Trophoblast cell (in vitro differentiated cells and primary cell): ENCODE data around the gene CHKA.
A peak's percentile ranks its signal among the peaks of the same experiment; 100 is the strongest.

Source experiments
- DNase-seq, 2 donors: peaks; one replicate each; pipeline ENCODE4 v3.0.0-alpha.2; 2016
- H2AFZ ChIP-seq: 2 replicates; pipeline ENCODE4 v1.6.1; 2013; ENCODE audit warnings: low read length, moderate library complexity, mild to moderate bottlenecking; ENCODE audit not compliant: insufficient read depth, poor library complexity
- H2AK5ac ChIP-seq: 2 replicates; pipeline ENCODE4 v1.6.1; 2013; ENCODE audit warnings: mild to moderate bottlenecking, low read length
- H2BK120ac ChIP-seq: 2 replicates; pipeline ENCODE4 v1.6.1; 2013; ENCODE audit warnings: low read length, mild to moderate bottlenecking, moderate library complexity; ENCODE audit not compliant: insufficient read depth, poor library complexity
- H2BK12ac ChIP-seq: 2 replicates; pipeline ENCODE4 v1.6.1; 2013; ENCODE audit warnings: mild to moderate bottlenecking, low read length, moderate library complexity
- H2BK5ac ChIP-seq: 2 replicates; pipeline ENCODE4 v1.6.1; 2013; ENCODE audit warnings: low read length, low read depth, moderate library complexity, mild to moderate bottlenecking; ENCODE audit not compliant: poor library complexity
- H3K14ac ChIP-seq: 2 replicates; pipeline ENCODE4 v1.6.1; 2013; ENCODE audit warnings: mild to moderate bottlenecking, low read length
- H3K18ac ChIP-seq: 2 replicates; pipeline ENCODE4 v1.6.1; 2013; ENCODE audit warnings: mild to moderate bottlenecking, low read length
- H3K23ac ChIP-seq: 2 replicates; pipeline ENCODE4 v1.6.1; 2013; ENCODE audit warnings: low read length
- H3K27ac ChIP-seq: 2 replicates; pipeline ENCODE4 v1.5.1; 2013; ENCODE audit warnings: low read depth, mild to moderate bottlenecking, inconsistent platforms, low read length, moderate library complexity
- H3K27me3 ChIP-seq: 2 replicates; pipeline ENCODE4 v1.6.1; 2013; ENCODE audit warnings: inconsistent platforms, mild to moderate bottlenecking, low read length, moderate library complexity; ENCODE audit not compliant: insufficient read depth
- H3K36me3 ChIP-seq, 2 experiments: 1 replicate in 1 of 2; 2 replicates in 1 of 2; pipeline ENCODE4 v1.6.1; 2013; ENCODE audit warnings: low read length in 2 of 2, mild to moderate bottlenecking in 2 of 2, moderate library complexity in 1 of 2; ENCODE audit not compliant: insufficient read depth in 2 of 2, control insufficient read depth in 1 of 2
- H3K4ac ChIP-seq: 2 replicates; pipeline ENCODE4 v1.6.1; 2013; ENCODE audit warnings: low read depth, mild to moderate bottlenecking, low read length, moderate library complexity
- H3K4me1 ChIP-seq, 2 experiments: 1 replicate in 1 of 2; 2 replicates in 1 of 2; pipeline ENCODE4 v1.6.1; 2013; ENCODE audit warnings: low read length in 2 of 2, mild to moderate bottlenecking in 2 of 2, moderate library complexity in 1 of 2; ENCODE audit not compliant: insufficient read depth in 2 of 2, control insufficient read depth in 1 of 2
- H3K4me2 ChIP-seq: 2 replicates; pipeline ENCODE4 v1.6.1; 2013; ENCODE audit warnings: inconsistent platforms, mild to moderate bottlenecking, low read length, moderate library complexity
- H3K4me3 ChIP-seq: 2 replicates; pipeline ENCODE4 v1.5.1; 2013; ENCODE audit warnings: mild to moderate bottlenecking, low read depth, low read length, inconsistent platforms
- H3K79me1 ChIP-seq: one replicate; pipeline ENCODE4 v1.6.1; 2013; ENCODE audit warnings: low read length
- H3K79me2 ChIP-seq: 2 replicates; pipeline ENCODE4 v1.6.1; 2013; ENCODE audit warnings: low read length, mild to moderate bottlenecking; ENCODE audit not compliant: control insufficient read depth, insufficient read depth, poor library complexity
- H3K9ac ChIP-seq: 2 replicates; pipeline ENCODE4 v1.6.1; 2013; ENCODE audit warnings: mild to moderate bottlenecking, low read length
- H3K9me3 ChIP-seq: 2 replicates; pipeline ENCODE4 v1.6.1; 2013; ENCODE audit warnings: low read depth, mild to moderate bottlenecking, control low read depth, inconsistent platforms, low read length; ENCODE audit not compliant: insufficient read depth
- H4K12ac ChIP-seq: 2 replicates; pipeline ENCODE4 v1.6.1; 2013; ENCODE audit warnings: low read depth, mild to moderate bottlenecking, low read length, moderate library complexity
- H4K8ac ChIP-seq: 2 replicates; pipeline ENCODE4 v1.6.1; 2013; ENCODE audit warnings: low read depth, mild to moderate bottlenecking, low read length, moderate library complexity
- H4K91ac ChIP-seq: one replicate; pipeline ENCODE4 v1.6.1; 2013; ENCODE audit warnings: low read depth, mild to moderate bottlenecking, low read length, moderate library complexity
- WGBS: extraction: QIAGEN DNeasy Blood & Tissue Kit; methylation state at CpG from one replicate; pipeline ENCODE4 v1.1.7; 2013; ENCODE audit warnings: missing lambda C conversion rate; ENCODE audit not compliant: insufficient read length, insufficient coverage; ENCODE audit errors: extremely low coverage; 5-methylcytosine and 5-hydroxymethylcytosine counted together

The CHKA gene

DNA sequence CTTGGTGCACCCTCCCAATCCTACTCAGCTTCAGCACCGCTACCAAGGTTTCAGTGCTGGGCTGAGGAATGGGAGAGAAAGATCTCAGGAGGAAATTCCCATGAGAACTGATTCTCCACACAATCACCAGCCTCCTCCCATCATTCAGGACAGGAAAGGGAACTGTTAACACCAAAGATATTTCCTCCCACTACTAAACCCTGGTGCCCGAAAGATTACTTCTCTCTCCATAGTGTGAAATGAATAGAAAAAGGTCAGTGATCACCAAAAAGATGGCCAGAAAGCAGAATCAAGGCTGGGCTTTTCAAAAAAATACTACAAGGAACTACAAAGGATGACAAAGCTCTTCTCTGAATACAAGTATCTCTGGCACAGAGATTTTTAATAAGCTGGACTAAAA is 56.3 kb downstream of the CHKA start:
- H3K4me1 ChIP-seq: no peaks in the 10 kb centered on the region
- no peaks in the 10 kb centered on the region for H3K9me3 ChIP-seq
- no peak overlapping the region for H3K9ac ChIP-seq
- no peak overlapping the region for H2BK5ac ChIP-seq
- DNase-seq: no peak
- no peak overlapping the region for H3K14ac ChIP-seq
- H4K8ac ChIP-seq: no peak overlapping the region
- no peak overlapping the region for H2AK5ac ChIP-seq
- no peaks in the 10 kb centered on the region for H3K27me3 ChIP-seq
- H2BK120ac ChIP-seq: no peak overlapping the region
- H3K79me1 ChIP-seq: no peaks in the 10 kb centered on the region
- H2BK12ac ChIP-seq: no peak overlapping the region
- no CpG with 5 or more reads among the region's 2 CpGs for WGBS
- H3K4ac ChIP-seq: no peak overlapping the region
- H3K4me2 ChIP-seq: no peak overlapping the region
- H3K23ac ChIP-seq: no peak overlapping the region
- no peak overlapping the region for H4K12ac ChIP-seq
- no peak overlapping the region for H3K27ac ChIP-seq
- peaks cover 58 to 71% of the 10 kb centered on the region in 2 experiments for H3K36me3 ChIP-seq
- H3K4me3 ChIP-seq: no peak overlapping the region
- H3K18ac ChIP-seq: no peak overlapping the region
- H2AFZ ChIP-seq: no peak overlapping the region
- H3K79me2 ChIP-seq: no peaks in the 10 kb centered on the region
- no peak overlapping the region for H4K91ac ChIP-seq

DNA sequence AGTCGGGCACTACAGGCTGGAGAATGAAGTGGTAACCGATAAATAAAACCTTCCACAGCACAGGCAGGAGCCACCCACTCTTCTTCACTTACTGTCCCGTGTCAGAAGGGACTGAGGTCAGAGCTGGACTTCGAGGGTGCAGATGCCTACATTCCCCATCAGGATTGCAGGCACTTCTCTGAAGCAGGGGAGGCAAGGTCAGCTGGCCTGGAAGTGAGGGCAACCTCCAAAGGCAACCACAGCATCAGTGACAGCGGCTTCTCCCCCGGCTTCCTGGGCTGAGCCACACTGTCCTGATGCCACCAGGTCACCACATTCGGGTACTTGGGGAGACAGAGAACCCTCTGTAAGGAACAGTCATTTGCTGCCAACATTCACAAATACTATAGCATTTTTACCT is 59.7 kb downstream of the CHKA start:
- WGBS: no CpG with 5 or more reads among the region's 7 CpGs
- no peak overlapping the region for H2AFZ ChIP-seq

DNA sequence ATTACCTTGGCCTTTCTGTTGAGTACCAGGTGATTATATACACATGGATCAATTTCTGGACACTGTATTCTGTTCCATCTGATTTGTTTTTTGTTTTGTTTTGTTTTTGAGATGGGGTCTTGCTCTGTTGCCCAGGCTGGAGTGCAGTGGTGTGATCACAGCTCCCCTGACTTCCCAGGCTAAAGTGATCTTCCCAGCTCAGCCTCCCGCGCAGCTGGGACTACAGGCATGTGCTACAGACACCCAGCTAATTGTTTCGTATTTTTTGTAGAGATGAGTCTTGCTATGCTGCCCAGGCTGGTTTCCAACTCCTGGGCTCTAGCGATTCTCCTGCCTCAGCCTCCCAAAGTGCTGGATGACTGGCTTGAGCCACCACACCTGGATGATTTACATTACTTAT is 63.4 kb downstream of the CHKA start:
- Histone ChIP-seq H3K9me3 (no peaks in the 10 kb centered on the region), H3K79me2 (no peaks in the 10 kb centered on the region), H4K12ac (no peak overlapping the region), H4K91ac (no peak overlapping the region), H3K4me1 (no peaks in the 10 kb centered on the region), H3K18ac (no peak overlapping the region), H3K27me3 (no peaks in the 10 kb centered on the region), H3K4me3 (no peak overlapping the region), H3K79me1 (no peaks in the 10 kb centered on the region), H2AK5ac (no peak overlapping the region), H3K36me3 (peaks cover 31 to 47% of the 10 kb centered on the region in 2 experiments), H3K4me2 (no peak overlapping the region), H4K8ac (no peak overlapping the region), H3K27ac (no peak overlapping the region), H2BK120ac (no peak overlapping the region), H2BK12ac (no peak overlapping the region), H2AFZ (no peak overlapping the region), H3K9ac (no peak overlapping the region), H3K14ac (no peak overlapping the region), H2BK5ac (no peak overlapping the region), H3K4ac (no peak overlapping the region), H3K23ac (no peak overlapping the region)
- no CpG with 5 or more reads among the region's 4 CpGs for WGBS
- no peak for DNase-seq

More for the DNA sequence above, 59.7 kb downstream of the CHKA start:
- H2BK5ac ChIP-seq: no peak overlapping the region
- no peaks in the 10 kb centered on the region for H3K9me3 ChIP-seq
- no peak overlapping the region for H3K4me3 ChIP-seq
- no peak for DNase-seq
- no peak overlapping the region for H3K18ac ChIP-seq
- H3K79me1 ChIP-seq: no peaks in the 10 kb centered on the region
- no peak overlapping the region for H3K4me2 ChIP-seq
- H3K4me1 ChIP-seq: no peaks in the 10 kb centered on the region
- H3K36me3 ChIP-seq: peaks cover 37 to 55% of the 10 kb centered on the region in 2 experiments
- no peak overlapping the region for H3K14ac ChIP-seq
- no peak overlapping the region for H3K23ac ChIP-seq
- no peak overlapping the region for H4K12ac ChIP-seq
- H3K27me3 ChIP-seq: no peaks in the 10 kb centered on the region
- no peak overlapping the region for H3K4ac ChIP-seq
- no peak overlapping the region for H2AK5ac ChIP-seq
- no peak overlapping the region for H4K91ac ChIP-seq
- H2BK12ac ChIP-seq: no peak overlapping the region
- no peak overlapping the region for H3K27ac ChIP-seq
- H3K9ac ChIP-seq: no peak overlapping the region
- H4K8ac ChIP-seq: no peak overlapping the region
- no peaks in the 10 kb centered on the region for H3K79me2 ChIP-seq
- no peak overlapping the region for H2BK120ac ChIP-seq

DNA sequence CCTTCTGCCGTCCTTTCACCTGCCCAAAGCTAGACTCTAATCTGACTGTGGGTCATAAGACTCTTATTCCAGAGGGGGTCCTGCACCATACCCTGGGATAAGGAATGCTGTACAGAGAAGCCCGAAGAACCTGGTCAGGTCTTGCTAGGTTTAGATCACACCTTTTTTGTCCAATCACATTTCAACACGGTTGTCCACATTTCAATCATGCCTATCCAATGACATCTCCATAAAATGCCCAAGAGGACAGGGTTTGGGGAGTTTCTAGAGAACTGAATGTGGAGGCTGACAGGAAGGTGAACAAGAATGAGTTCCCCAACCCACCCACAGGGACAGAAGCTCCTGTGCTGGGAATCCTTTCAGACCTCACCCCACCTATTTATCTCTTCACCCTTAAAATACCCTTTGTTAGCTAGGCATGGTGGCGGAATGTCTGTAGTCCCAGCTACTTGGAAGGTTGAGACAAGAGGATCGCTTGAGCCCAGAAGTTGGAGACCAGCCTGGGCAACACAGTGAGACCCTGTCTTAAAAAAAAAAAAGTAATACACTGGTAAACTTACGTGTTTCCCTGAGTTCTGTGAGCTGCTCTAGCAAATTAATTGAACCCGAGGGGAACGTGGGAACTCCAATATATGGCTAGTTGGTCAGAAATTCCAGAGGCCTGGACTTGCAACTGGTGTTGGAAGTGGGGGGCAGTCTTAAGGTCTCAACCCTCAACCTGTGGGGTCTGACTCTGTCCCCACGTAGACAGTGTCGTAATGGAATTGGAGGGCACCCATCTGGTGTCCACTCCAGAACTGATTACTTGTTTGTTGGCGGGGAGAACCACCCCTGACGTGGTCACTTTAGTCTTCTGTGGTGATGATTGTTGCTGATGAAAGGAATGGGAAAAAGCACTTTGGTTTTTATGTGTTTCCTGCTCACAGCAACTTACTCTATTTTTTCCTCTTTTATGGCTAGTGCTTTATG is 64.6 kb downstream of the CHKA start:
- Histone ChIP-seq H4K12ac (no peak overlapping the region), H3K36me3 (peaks cover 32 to 46% of the 10 kb centered on the region in 2 experiments), H3K23ac (no peak overlapping the region), H2BK5ac (no peak overlapping the region), H3K18ac (no peak overlapping the region), H2BK12ac (no peak overlapping the region), H2AK5ac (no peak overlapping the region), H3K14ac (no peak overlapping the region), H3K4me2 (no peak overlapping the region), H4K8ac (no peak overlapping the region), H3K4me1 (no peaks in the 10 kb centered on the region), H3K9me3 (no peaks in the 10 kb centered on the region), H2AFZ (no peak overlapping the region), H3K4me3 (no peak overlapping the region), H3K27ac (no peak overlapping the region), H2BK120ac (no peak overlapping the region), H3K27me3 (no peaks in the 10 kb centered on the region), H4K91ac (no peak overlapping the region), H3K79me2 (no peaks in the 10 kb centered on the region), H3K4ac (no peak overlapping the region), H3K9ac (no peak overlapping the region), H3K79me1 (no peaks in the 10 kb centered on the region)
- no CpG with 5 or more reads among the region's 12 CpGs for WGBS
- peak in 1 of 2 donors; percentile 69 for DNase-seq
